Measurements from ENCODE around the gene HIF1A. TPM values are rescaled to one million over a fixed set of nuclear protein-coding genes. Genes with fewer than 3 reads are reported as not detected.
"Not testable (repeated sequence)": the region's sequence is repeated elsewhere in the genome, so short reads cannot be mapped to it uniquely, and the experiment has no call there.

Gene HIF1A
- total and polyA plus RNA-seq, 4 donors: 15.4 to 79.2 (median 34.8) TPM

DNA sequence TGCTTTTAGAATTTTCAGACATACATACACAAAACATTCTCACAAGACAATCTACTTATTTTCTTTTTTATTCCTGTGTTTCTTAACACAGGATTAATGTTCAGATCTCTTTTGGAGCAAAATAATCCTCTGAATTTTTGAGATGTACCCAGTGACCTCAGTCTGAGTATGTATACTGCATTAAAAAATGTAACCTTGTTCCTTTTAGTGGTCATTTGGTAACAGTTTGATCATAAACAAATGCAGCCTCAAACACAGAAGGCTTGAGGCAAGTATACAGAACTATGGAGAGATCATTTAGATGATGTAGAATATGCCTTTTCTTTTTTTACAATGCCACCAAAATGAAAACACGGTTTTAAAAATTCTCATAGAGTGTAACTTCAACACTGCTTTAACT is 9.7 kb downstream of the HIF1A start (continued):
- TF ChIP-seq JUND (IDR thresholded peaks at IDR 0.05) (no peak), EGR1 (IDR thresholded peaks at IDR 0.05; ENCODE audit: low read depth in 2 of 2) (no peak), YY1 (IDR thresholded peaks at IDR 0.05) (no peak), SP1 (IDR thresholded peaks at IDR 0.05) (no peak), HNF4A (conservative IDR thresholded peaks at IDR 0.05) (no peak), FOXA2 (IDR thresholded peaks at IDR 0.05) (no peak), RAD21 (IDR thresholded peaks at IDR 0.05) (no peak), RXRA (IDR thresholded peaks at IDR 0.05) (no peak)
- TF ChIP-seq, protein P1, sequence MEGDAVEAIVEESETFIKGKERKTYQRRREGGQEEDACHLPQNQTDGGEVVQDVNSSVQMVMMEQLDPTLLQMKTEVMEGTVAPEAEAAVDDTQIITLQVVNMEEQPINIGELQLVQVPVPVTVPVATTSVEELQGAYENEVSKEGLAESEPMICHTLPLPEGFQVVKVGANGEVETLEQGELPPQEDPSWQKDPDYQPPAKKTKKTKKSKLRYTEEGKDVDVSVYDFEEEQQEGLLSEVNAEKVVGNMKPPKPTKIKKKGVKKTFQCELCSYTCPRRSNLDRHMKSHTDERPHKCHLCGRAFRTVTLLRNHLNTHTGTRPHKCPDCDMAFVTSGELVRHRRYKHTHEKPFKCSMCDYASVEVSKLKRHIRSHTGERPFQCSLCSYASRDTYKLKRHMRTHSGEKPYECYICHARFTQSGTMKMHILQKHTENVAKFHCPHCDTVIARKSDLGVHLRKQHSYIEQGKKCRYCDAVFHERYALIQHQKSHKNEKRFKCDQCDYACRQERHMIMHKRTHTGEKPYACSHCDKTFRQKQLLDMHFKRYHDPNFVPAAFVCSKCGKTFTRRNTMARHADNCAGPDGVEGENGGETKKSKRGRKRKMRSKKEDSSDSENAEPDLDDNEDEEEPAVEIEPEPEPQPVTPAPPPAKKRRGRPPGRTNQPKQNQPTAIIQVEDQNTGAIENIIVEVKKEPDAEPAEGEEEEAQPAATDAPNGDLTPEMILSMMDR (IDR thresholded peaks at IDR 0.05; ENCODE audit: low read depth, low read length, missing input control): no peak

DNA sequence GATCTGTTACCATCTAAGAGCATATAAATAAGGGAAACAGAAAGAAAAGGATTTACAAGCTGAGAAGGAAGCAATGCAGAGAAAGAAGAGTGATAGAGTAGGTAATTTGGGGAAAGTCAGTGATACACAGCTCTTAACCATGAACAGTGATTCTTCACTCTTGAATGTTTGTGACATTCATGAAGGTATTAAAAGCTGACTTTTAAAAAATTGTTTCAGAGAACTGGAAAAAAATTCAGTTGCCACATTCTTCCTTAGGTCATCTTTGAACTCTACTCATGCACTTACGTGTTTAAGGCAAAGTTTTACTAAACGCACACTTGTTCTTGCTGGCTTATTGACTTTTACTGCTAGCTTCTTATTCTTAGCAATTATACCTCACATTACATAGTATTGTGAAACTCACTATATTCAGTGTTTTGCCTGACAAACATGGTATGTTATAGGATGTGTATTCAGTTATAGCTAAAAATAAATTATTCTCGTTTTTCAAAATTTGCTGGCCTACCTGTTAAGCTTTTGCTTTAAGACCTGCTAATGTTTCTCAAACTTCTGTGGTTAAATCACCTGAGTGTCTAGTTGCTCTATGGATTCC is 10.9 kb downstream of the HIF1A start:
- Histone ChIP-seq H3K36me3 (ENCODE audit: control insufficient read depth in 4 of 4, insufficient read depth in 3 of 4, low read depth in 1 of 4, low read length in 3 of 4) (no peaks in the 10 kb centered on the region), H3K9ac (ENCODE audit: low read depth in 1 of 2, low read length in 2 of 2) (no peak overlapping the region), H3K9me3 (ENCODE audit: control insufficient read depth in 4 of 4, low read length in 3 of 4) (no peaks in the 10 kb centered on the region), H3K4me1 (ENCODE audit: control insufficient read depth in 4 of 4, insufficient read depth in 4 of 4, low read length in 3 of 4) (peaks cover under 1 to 7% (median 6%) of the 10 kb centered on the region in 4 donors), H3K4me3 (ENCODE audit: low read depth in 1 of 3, low read length in 3 of 3) (no peak overlapping the region), H3K27me3 (ENCODE audit: control insufficient read depth in 4 of 4, insufficient read depth in 4 of 4, low read length in 3 of 4) (no peaks in the 10 kb centered on the region), H3K27ac (ENCODE audit: low read depth in 1 of 2, low read length in 2 of 2) (no peak overlapping the region)
- WGBS: 73% methylated on average over 3 of the region's 3 CpGs
- TF ChIP-seq TAF1 (conservative IDR thresholded peaks at IDR 0.05) (no peak), SP1 (IDR thresholded peaks at IDR 0.05) (no peak), EGR1 (IDR thresholded peaks at IDR 0.05; ENCODE audit: low read depth in 2 of 2) (no peak), GABPA (IDR thresholded peaks at IDR 0.05 in 1 of 2, conservative IDR thresholded peaks at IDR 0.05 in 1 of 2) (no peak), RAD21 (IDR thresholded peaks at IDR 0.05) (no peak), JUND (IDR thresholded peaks at IDR 0.05) (no peak), FOXA2 (IDR thresholded peaks at IDR 0.05) (no peak), YY1 (IDR thresholded peaks at IDR 0.05) (no peak), RXRA (IDR thresholded peaks at IDR 0.05) (no peak), HNF4A (conservative IDR thresholded peaks at IDR 0.05) (no peak), HNF4G (IDR thresholded peaks at IDR 0.05) (no peak), FOXA1 (IDR thresholded peaks at IDR 0.05) (no peak), NR2F2 (IDR thresholded peaks at IDR 0.05) (no peak)
- TF ChIP-seq, protein P2, sequence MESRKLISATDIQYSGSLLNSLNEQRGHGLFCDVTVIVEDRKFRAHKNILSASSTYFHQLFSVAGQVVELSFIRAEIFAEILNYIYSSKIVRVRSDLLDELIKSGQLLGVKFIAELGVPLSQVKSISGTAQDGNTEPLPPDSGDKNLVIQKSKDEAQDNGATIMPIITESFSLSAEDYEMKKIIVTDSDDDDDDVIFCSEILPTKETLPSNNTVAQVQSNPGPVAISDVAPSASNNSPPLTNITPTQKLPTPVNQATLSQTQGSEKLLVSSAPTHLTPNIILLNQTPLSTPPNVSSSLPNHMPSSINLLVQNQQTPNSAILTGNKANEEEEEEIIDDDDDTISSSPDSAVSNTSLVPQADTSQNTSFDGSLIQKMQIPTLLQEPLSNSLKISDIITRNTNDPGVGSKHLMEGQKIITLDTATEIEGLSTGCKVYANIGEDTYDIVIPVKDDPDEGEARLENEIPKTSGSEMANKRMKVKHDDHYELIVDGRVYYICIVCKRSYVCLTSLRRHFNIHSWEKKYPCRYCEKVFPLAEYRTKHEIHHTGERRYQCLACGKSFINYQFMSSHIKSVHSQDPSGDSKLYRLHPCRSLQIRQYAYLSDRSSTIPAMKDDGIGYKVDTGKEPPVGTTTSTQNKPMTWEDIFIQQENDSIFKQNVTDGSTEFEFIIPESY (IDR thresholded peaks at IDR 0.05): no peak
- TF ChIP-seq, protein P1 (IDR thresholded peaks at IDR 0.05; ENCODE audit: low read depth, low read length, missing input control): no peak
- TF ChIP-seq, protein P3, sequence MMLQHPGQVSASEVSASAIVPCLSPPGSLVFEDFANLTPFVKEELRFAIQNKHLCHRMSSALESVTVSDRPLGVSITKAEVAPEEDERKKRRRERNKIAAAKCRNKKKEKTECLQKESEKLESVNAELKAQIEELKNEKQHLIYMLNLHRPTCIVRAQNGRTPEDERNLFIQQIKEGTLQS (IDR thresholded peaks at IDR 0.05): no peak
- TF ChIP-seq, protein P4, sequence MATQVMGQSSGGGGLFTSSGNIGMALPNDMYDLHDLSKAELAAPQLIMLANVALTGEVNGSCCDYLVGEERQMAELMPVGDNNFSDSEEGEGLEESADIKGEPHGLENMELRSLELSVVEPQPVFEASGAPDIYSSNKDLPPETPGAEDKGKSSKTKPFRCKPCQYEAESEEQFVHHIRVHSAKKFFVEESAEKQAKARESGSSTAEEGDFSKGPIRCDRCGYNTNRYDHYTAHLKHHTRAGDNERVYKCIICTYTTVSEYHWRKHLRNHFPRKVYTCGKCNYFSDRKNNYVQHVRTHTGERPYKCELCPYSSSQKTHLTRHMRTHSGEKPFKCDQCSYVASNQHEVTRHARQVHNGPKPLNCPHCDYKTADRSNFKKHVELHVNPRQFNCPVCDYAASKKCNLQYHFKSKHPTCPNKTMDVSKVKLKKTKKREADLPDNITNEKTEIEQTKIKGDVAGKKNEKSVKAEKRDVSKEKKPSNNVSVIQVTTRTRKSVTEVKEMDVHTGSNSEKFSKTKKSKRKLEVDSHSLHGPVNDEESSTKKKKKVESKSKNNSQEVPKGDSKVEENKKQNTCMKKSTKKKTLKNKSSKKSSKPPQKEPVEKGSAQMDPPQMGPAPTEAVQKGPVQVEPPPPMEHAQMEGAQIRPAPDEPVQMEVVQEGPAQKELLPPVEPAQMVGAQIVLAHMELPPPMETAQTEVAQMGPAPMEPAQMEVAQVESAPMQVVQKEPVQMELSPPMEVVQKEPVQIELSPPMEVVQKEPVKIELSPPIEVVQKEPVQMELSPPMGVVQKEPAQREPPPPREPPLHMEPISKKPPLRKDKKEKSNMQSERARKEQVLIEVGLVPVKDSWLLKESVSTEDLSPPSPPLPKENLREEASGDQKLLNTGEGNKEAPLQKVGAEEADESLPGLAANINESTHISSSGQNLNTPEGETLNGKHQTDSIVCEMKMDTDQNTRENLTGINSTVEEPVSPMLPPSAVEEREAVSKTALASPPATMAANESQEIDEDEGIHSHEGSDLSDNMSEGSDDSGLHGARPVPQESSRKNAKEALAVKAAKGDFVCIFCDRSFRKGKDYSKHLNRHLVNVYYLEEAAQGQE (IDR thresholded peaks at IDR 0.05): no peak
- TF ChIP-seq, protein P5, sequence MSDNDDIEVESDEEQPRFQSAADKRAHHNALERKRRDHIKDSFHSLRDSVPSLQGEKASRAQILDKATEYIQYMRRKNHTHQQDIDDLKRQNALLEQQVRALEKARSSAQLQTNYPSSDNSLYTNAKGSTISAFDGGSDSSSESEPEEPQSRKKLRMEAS (IDR thresholded peaks at IDR 0.05): no peak
- DNase-seq (ENCODE audit: low spot score): no peak

DNA sequence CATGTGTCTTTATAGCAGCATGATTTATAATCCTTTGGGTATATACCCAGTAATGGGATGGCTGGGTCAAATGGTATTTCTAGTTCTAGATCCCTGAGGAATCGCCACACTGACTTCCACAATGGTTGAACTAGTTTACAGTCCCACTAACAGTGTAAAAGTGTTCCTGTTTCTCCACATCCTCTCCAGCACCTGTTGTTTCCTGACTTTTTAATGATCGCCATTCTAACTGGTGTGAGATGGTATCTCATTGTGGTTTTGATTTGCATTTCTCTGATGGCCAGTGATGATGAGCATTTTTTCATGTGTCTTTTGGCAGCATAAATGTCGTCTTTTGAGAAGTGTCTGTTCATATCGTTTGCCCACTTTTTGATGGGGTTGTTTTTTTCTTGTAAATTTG is 12.5 kb downstream of the HIF1A start:
- H3K36me3 ChIP-seq (ENCODE audit: control insufficient read depth in 4 of 4, insufficient read depth in 3 of 4, low read depth in 1 of 4, low read length in 3 of 4); H3K27ac ChIP-seq (ENCODE audit: low read depth in 1 of 2, low read length in 2 of 2); DNase-seq (ENCODE audit: low spot score); H3K4me3 ChIP-seq (ENCODE audit: low read depth in 1 of 3, low read length in 3 of 3); H3K9me3 ChIP-seq (ENCODE audit: control insufficient read depth in 4 of 4, low read length in 3 of 4); H3K9ac ChIP-seq (ENCODE audit: low read depth in 1 of 2, low read length in 2 of 2); H3K27me3 ChIP-seq (ENCODE audit: control insufficient read depth in 4 of 4, insufficient read depth in 4 of 4, low read length in 3 of 4): not testable (repeated sequence)
- 93% methylated on average over 2 of the region's 4 CpGs for WGBS
- H3K4me1 ChIP-seq (ENCODE audit: control insufficient read depth in 4 of 4, insufficient read depth in 4 of 4, low read length in 3 of 4): peaks cover 12 to 17% (median 16%) of the 10 kb centered on the region in 4 donors

Measured in liver (tissue), 9 donors.